Vagina (tissue), 2 donors: ENCODE results near the gene FA2H.

Experiments used
- CTCF ChIP-seq, 3 experiments: fragments of 450-650 bp in 2 of 3; fragments of 200-600 bp in 1 of 3; sonication (generic) in 1 of 3; IDR thresholded peaks; one replicate each; pipeline ENCODE4 v1.5.1; 2017 to 2019; ENCODE audit warnings: antibody characterized with exemption in 3 of 3, mild to moderate bottlenecking in 2 of 3, moderate library complexity in 2 of 3
- POLR2A ChIP-seq, 2 donors: fragments of 450-650 bp; IDR thresholded peaks; one replicate each; pipeline ENCODE4 v1.6.1; 2017; ENCODE audit warnings: antibody characterized with exemption in 2 of 2, mild to moderate bottlenecking in 2 of 2, moderate library complexity in 2 of 2

GRCh38 chr16:74734361-74735161 lies 40.1 kb downstream of the FA2H start:
- no peak for TF ChIP-seq CTCF (IDR thresholded peaks at IDR 0.05)
- no peak for TF ChIP-seq POLR2A (IDR thresholded peaks at IDR 0.05)
